Subcutaneous abdominal adipose tissue (tissue), 5 donors: ENCODE data around the gene PIK3CA.
"Not testable (repeated sequence)": the region's sequence is repeated elsewhere in the genome, so short reads cannot be mapped to it uniquely, and the experiment has no call there.

Source experiments
- H3K27ac ChIP-seq: one replicate; pipeline ENCODE4 v1.7.0; 2013; ENCODE audit warnings: low read depth, mild to moderate bottlenecking, inconsistent platforms, low read length, moderate library complexity
- H3K27me3 ChIP-seq, 5 donors: one replicate each; pipeline ENCODE4 v1.7.0; 2013; ENCODE audit warnings: low read length in 5 of 5, inconsistent platforms in 1 of 5; ENCODE audit not compliant: control insufficient read depth in 5 of 5, insufficient read depth in 4 of 5
- H3K36me3 ChIP-seq, 5 donors: one replicate each; pipeline ENCODE4 v1.7.0; 2013; ENCODE audit warnings: low read length in 5 of 5; ENCODE audit not compliant: control insufficient read depth in 5 of 5, insufficient read depth in 5 of 5
- H3K4me1 ChIP-seq, 5 donors: one replicate each; pipeline ENCODE4 v1.7.0; 2013; ENCODE audit warnings: low read length in 5 of 5, mild to moderate bottlenecking in 3 of 5, moderate library complexity in 1 of 5; ENCODE audit not compliant: control insufficient read depth in 5 of 5, insufficient read depth in 5 of 5
- H3K4me3 ChIP-seq, 5 donors: one replicate each; pipeline ENCODE4 v1.7.0; 2013; ENCODE audit warnings: low read length in 5 of 5, low read depth in 1 of 5
- H3K9ac ChIP-seq, 5 donors: one replicate each; pipeline ENCODE4 v1.7.0; 2013; ENCODE audit warnings: low read length in 5 of 5, mild to moderate bottlenecking in 4 of 5, moderate library complexity in 3 of 5
- H3K9me3 ChIP-seq, 5 donors: one replicate each; pipeline ENCODE4 v1.7.0; 2013; ENCODE audit warnings: low read length in 5 of 5; ENCODE audit not compliant: control insufficient read depth in 5 of 5
- donor health status: healthy.
- donor health status: healthy.
- donor health status: healthy.
- donor health status: healthy.
- donor health status: healthy.

PIK3CA gene

DNA sequence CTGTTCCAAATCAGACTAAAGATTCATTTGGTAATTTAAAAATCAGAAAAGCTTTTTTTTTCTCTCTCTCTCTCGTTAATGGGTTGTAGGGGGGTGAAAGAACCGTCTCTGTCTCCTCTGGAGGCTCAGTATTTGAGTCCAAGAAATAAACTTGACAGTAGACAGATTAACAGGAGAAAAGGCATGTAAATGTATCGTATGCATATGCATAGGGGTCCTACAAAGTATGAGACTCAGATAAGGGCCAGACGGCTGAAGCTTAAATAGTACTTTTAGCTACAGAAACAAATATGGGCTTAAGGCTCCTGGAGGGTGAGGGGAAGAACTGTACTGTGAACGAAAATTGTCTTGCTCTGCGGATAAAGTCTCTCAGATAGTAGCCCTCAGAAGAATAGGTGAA, 42.4 kb downstream of the PIK3CA start:
- H3K4me3 ChIP-seq: no peak overlapping the region
- peaks cover 0 to 22% (median 19%) of the 10 kb centered on the region in 5 donors for H3K4me1 ChIP-seq
- H3K27me3 ChIP-seq: no peaks in the 10 kb centered on the region
- no peak overlapping the region for H3K9ac ChIP-seq
- no peaks in the 10 kb centered on the region for H3K9me3 ChIP-seq
- no peak overlapping the region for H3K27ac ChIP-seq
- no peaks in the 10 kb centered on the region for H3K36me3 ChIP-seq

- H3K4me1 ChIP-seq: peaks cover 0 to 32% (median 24%) of the 10 kb centered on the region in 5 donors
- no peaks in the 10 kb centered on the region for H3K9me3 ChIP-seq
- no peak overlapping the region for H3K27ac ChIP-seq
Observed at GRCh38 chr3:179192542-179192941, 44.4 kb downstream of the PIK3CA start.

GRCh38 chr3:179194931-179195330, 46.8 kb downstream of the PIK3CA start:
- no peak overlapping the region for H3K27ac ChIP-seq
- no peaks in the 10 kb centered on the region for H3K36me3 ChIP-seq
- H3K27me3 ChIP-seq: no peaks in the 10 kb centered on the region
- H3K9ac ChIP-seq: no peak overlapping the region
- peaks cover 0 to 25% (median 18%) of the 10 kb centered on the region in 5 donors for H3K4me1 ChIP-seq
- no peak overlapping the region for H3K4me3 ChIP-seq
- H3K9me3 ChIP-seq: no peaks in the 10 kb centered on the region

More at GRCh38 chr3:179192542-179192941, 44.4 kb downstream of the PIK3CA start:
- H3K4me3 ChIP-seq: no peak overlapping the region
- H3K9ac ChIP-seq: no peak overlapping the region
- no peaks in the 10 kb centered on the region for H3K27me3 ChIP-seq
- H3K36me3 ChIP-seq: no peaks in the 10 kb centered on the region

DNA sequence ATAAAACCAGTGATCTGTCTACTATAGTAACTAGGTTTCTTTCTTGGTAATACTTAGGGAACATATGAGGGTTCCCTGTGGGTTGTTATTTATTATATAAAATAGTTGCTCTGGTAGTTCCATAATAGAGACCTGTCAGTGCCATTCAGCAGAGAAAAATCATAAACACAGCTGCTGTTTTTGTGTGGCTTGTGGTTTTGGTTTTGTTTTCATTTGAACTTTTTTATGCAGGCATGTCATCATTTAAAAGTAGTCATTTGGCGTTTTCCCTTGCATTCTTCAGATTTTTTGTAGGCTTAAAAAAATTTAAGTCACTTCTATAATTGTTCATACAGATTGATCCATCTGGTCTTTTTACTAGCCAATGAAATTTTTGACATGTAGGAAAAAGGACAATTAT, 47.9 kb downstream of the PIK3CA start:
- Histone ChIP-seq H3K4me1 (peaks cover 0 to 23% (median 15%) of the 10 kb centered on the region in 5 donors), H3K36me3 (peaks cover 0 to 9% (median 6%) of the 10 kb centered on the region in 5 donors), H3K4me3 (no peak overlapping the region), H3K9me3 (no peaks in the 10 kb centered on the region), H3K27me3 (no peaks in the 10 kb centered on the region), H3K9ac (no peak overlapping the region), H3K27ac (peak overlapping the region; percentile 38)

GRCh38 chr3:179196700-179197099, 48.5 kb downstream of the PIK3CA start:
- Histone ChIP-seq H3K36me3 (peaks cover 2 to 10% (median 6%) of the 10 kb centered on the region in 5 donors), H3K27ac (no peak overlapping the region), H3K4me3 (no peak overlapping the region), H3K9me3 (no peaks in the 10 kb centered on the region), H3K27me3 (no peaks in the 10 kb centered on the region), H3K9ac (no peak overlapping the region), H3K4me1 (peaks cover 0 to 23% (median 15%) of the 10 kb centered on the region in 5 donors)

DNA sequence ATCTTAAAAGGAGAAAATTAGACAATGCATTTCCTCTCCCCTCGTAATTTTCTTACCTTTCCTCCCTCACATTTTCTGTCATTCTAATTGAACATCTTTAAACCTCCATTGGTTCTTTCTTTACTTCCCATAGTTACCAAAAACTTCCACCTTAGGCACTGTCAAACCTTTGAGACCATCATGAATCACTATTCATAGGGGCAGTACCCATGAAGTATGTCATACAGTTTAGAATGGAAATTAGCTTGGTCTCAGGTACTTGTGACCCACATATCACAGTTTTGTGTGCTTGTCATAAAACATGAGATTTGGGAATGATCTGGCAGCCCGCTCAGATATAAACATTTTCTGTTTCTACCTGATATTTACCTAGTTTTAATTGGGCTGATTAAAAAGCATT, 52.6 kb downstream of the PIK3CA start:
- peaks cover 20 to 24% (median 23%) of the 10 kb centered on the region in 5 donors for H3K36me3 ChIP-seq
- H3K9me3 ChIP-seq: no peaks in the 10 kb centered on the region
- no peak overlapping the region for H3K27ac ChIP-seq
- no peaks in the 10 kb centered on the region for H3K27me3 ChIP-seq
- H3K4me3 ChIP-seq: no peak overlapping the region
- H3K4me1 ChIP-seq: peaks cover 0 to 10% (median 4%) of the 10 kb centered on the region in 5 donors
- H3K9ac ChIP-seq: no peak overlapping the region

DNA sequence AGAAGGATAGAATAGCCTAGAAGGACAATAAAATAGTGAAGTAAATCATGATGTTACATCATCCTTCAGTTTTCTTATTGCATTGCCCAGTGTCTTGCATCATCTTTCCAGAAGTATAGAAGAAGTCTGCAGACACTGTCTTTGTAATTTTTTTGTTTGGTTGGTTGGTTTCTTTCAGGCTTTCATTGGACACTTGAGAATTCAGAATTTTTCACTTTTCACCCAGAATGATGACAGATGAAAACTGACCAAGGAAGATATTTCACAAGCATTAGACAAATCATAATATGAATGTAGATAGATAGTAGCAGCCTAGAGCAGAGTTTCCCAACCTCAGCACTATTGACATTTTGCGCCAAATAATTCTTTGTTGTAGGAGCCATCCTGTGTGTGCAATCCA, 67.4 kb downstream of the PIK3CA start:
- not testable (repeated sequence) for H3K4me3 ChIP-seq, H3K27me3 ChIP-seq, H3K9ac ChIP-seq, H3K9me3 ChIP-seq, H3K27ac ChIP-seq
- H3K36me3 ChIP-seq: peaks cover 5 to 19% (median 12%) of the 10 kb centered on the region in 5 donors
- H3K4me1 ChIP-seq: peaks cover 0 to 19% (median 8%) of the 10 kb centered on the region in 5 donors

DNA sequence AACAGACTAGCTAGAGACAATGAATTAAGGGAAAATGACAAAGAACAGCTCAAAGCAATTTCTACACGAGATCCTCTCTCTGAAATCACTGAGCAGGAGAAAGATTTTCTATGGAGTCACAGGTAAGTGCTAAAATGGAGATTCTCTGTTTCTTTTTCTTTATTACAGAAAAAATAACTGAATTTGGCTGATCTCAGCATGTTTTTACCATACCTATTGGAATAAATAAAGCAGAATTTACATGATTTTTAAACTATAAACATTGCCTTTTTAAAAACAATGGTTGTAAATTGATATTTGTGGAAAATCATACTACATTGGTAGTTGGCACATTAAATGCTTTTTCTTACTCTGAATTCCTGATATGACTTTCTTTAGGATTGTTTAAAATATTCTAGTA, 70.1 kb downstream of the PIK3CA start:
- H3K4me1 ChIP-seq: peaks cover 0 to 18% (median 8%) of the 10 kb centered on the region in 5 donors
- not testable (repeated sequence) for H3K9me3 ChIP-seq, H3K4me3 ChIP-seq, H3K9ac ChIP-seq, H3K27ac ChIP-seq, H3K27me3 ChIP-seq
- peaks cover 4 to 17% (median 14%) of the 10 kb centered on the region in 5 donors for H3K36me3 ChIP-seq

DNA sequence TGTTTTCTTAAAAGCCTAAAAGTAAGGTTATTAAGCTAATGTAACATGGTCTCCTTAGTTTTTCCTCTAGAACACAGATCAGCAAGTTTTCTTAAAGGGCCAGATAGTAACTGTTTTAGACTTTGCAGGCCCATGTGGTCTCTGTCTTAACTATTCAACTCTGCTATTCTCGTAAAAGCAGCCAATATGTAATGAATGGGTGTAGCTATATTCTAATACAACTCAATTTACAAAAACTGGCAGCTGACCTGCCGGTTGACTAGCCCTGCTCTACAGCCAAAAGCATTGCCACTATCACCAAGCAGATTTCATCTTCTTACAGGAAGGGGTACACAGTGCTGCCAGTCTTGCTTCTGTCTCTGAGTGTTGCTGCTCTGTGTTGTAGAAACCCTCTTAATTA, 75.4 kb downstream of the PIK3CA start:
- H3K27me3 ChIP-seq: no peaks in the 10 kb centered on the region
- no peaks in the 10 kb centered on the region for H3K4me1 ChIP-seq
- no peak overlapping the region for H3K4me3 ChIP-seq
- H3K27ac ChIP-seq: no peak overlapping the region
- no peak overlapping the region for H3K9ac ChIP-seq
- no peaks in the 10 kb centered on the region for H3K9me3 ChIP-seq
- peaks cover 16 to 43% (median 39%) of the 10 kb centered on the region in 5 donors for H3K36me3 ChIP-seq

DNA sequence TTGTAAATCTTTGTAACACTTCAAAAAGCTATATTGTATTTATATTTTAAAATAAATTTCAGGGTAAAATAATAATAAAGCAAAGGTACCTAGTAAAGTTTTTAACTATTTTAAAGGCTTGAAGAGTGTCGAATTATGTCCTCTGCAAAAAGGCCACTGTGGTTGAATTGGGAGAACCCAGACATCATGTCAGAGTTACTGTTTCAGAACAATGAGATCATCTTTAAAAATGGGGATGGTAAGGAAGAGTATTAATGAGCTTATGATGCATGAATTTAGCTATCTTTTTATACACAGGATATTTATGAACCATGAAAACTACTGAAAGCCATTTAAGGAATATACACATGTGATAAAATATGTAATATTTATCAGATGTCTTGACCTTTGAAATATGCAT, 76.4 kb downstream of the PIK3CA start:
- H3K27me3 ChIP-seq: no peaks in the 10 kb centered on the region
- no peaks in the 10 kb centered on the region for H3K4me1 ChIP-seq
- H3K4me3 ChIP-seq: no peak overlapping the region
- no peak overlapping the region for H3K27ac ChIP-seq
- H3K36me3 ChIP-seq: peaks cover 20 to 50% (median 42%) of the 10 kb centered on the region in 5 donors
- H3K9me3 ChIP-seq: no peaks in the 10 kb centered on the region
- H3K9ac ChIP-seq: no peak overlapping the region

DNA sequence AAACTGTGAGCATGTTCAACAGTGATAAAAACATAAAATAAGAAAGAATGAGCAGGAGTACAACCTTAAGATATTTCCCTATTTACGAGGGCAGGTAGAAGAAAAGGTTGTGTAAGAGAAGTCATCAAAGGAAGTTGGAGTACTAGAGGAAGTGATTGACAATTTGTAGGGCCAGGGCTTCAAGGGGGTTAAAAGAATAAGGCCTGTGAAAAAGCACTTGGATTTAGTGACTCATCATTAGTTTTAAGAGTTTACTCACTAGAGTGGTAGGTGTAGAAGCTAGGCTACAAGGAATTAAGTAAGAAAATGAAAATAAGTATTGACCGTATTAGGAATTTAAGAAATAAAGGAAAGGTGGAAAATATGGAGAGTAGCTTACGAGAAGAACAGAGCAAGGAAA, 79.2 kb downstream of the PIK3CA start:
- Histone ChIP-seq H3K9me3 (no peaks in the 10 kb centered on the region), H3K9ac (no peak overlapping the region), H3K27ac (no peak overlapping the region), H3K4me3 (no peak overlapping the region), H3K36me3 (peaks cover 32 to 58% (median 54%) of the 10 kb centered on the region in 5 donors), H3K4me1 (no peaks in the 10 kb centered on the region), H3K27me3 (no peaks in the 10 kb centered on the region)
